GM18867 (cell line): ENCODE measurements around the gene EPGN.

Experiments used
- ATAC-seq: cut with Tn5 transposase; IDR thresholded peaks from one replicate; pipeline ENCODE4 v1.9.1; 2021; ENCODE audit warnings: mild to moderate bottlenecking, moderate library complexity; ENCODE audit not compliant: unreplicated experiment

EPGN gene

GRCh38 chr4:74307170-74307569 is 1.1 kb upstream of the EPGN start:
- no peak for ATAC-seq

GRCh38 chr4:74309223-74309622 is 953 bp downstream of the EPGN start:
- peak; percentile 48 for ATAC-seq

GRCh38 chr4:74311696-74312313 is 3.5 kb downstream of the EPGN start:
- peak; percentile 85 for ATAC-seq

- no peak for ATAC-seq
These were observed 6.1 kb downstream of the EPGN start for GRCh38 chr4:74314329-74314728.

GRCh38 chr4:74314944-74315343 is 6.7 kb downstream of the EPGN start:
- no peak for ATAC-seq

GRCh38 chr4:74315376-74315775 is 7.1 kb downstream of the EPGN start:
- ATAC-seq: no peak

GRCh38 chr4:74316397-74316796 is 8.1 kb downstream of the EPGN start:
- ATAC-seq: no peak

- no peak for ATAC-seq
These were observed 9.5 kb downstream of the EPGN start for GRCh38 chr4:74317616-74318246.

GRCh38 chr4:74318276-74318675 is 10.0 kb downstream of the EPGN start:
- ATAC-seq: no peak

- ATAC-seq: no peak
These were observed 11.2 kb downstream of the EPGN start for GRCh38 chr4:74319470-74319869.

- ATAC-seq: peak; percentile 88
These were observed 12.4 kb downstream of the EPGN start for GRCh38 chr4:74320559-74321118.

- no peak for ATAC-seq
These were observed 14.0 kb downstream of the EPGN start for GRCh38 chr4:74322301-74322700.

- no peak for ATAC-seq
These were observed 15.4 kb downstream of the EPGN start for GRCh38 chr4:74323663-74324062.

GRCh38 chr4:74324262-74324661 is 16.0 kb downstream of the EPGN start:
- no peak for ATAC-seq

- no peak for ATAC-seq
These were observed 17.6 kb downstream of the EPGN start for GRCh38 chr4:74325886-74326285.

GRCh38 chr4:74327762-74328161 is 19.5 kb downstream of the EPGN start:
- no peak for ATAC-seq

- ATAC-seq: no peak
These were observed 20.2 kb downstream of the EPGN start for GRCh38 chr4:74328501-74328900.

GRCh38 chr4:74329307-74329706 is 21.0 kb downstream of the EPGN start:
- ATAC-seq: no peak

- no peak for ATAC-seq
These were observed 22.1 kb downstream of the EPGN start for GRCh38 chr4:74330295-74330750.

GRCh38 chr4:74331252-74331651 is 23.0 kb downstream of the EPGN start:
- ATAC-seq: no peak

- no peak for ATAC-seq
These were observed 23.7 kb downstream of the EPGN start for GRCh38 chr4:74331944-74332343.

GRCh38 chr4:74334636-74335035 is 26.4 kb downstream of the EPGN start:
- ATAC-seq: no peak
